CD4-positive, alpha-beta T cell treated with Interleukin-15 for 1 hour (primary cell): Measurements from ENCODE around the gene ATP6AP2.

Experiments used
- DNase-seq: peaks from one replicate; pipeline ENCODE4 v3.0.0-alpha.2; 2020

Gene ATP6AP2

GRCh38 chrX:40646489-40647306 is 65.9 kb downstream of the ATP6AP2 start:
- DNase-seq = peak; percentile 38

- peak; percentile 96 for DNase-seq
Observed at GRCh38 chrX:40647307-40648197, 66.8 kb downstream of the ATP6AP2 start, which contains the start of gene CXorf38. Gene CXorf38, minus strand, starts transcription at chrX:40647561. Its CDS starts 41 bp downstream, at chrX:40647520.

- DNase-seq = peak; percentile 73
Observed at GRCh38 chrX:40651620-40652223, 71.0 kb downstream of the ATP6AP2 start.

GRCh38 chrX:40652664-40653063 is 71.9 kb downstream of the ATP6AP2 start:
- DNase-seq = no peak

GRCh38 chrX:40653535-40653934 is 72.8 kb downstream of the ATP6AP2 start:
- DNase-seq = no peak
